Choroid plexus epithelial cell (primary cell): ENCODE results near the gene TNNI3K.

ENCODE experiments used
- DNase-seq: peaks from one replicate; pipeline ENCODE4 v3.0.0-alpha.2; 2010; ENCODE audit warnings: low read depth
- H3K4me3 ChIP-seq: 2 replicates; pipeline ENCODE4 v1.5.1; 2011; ENCODE audit warnings: low read depth, mild to moderate bottlenecking, control low read depth, low read length, moderate library complexity
- CTCF ChIP-seq: conservative IDR thresholded peaks from 2 replicates; pipeline ENCODE4 v1.5.1; 2011; ENCODE audit warnings: low read depth, mild to moderate bottlenecking, control low read depth, inconsistent platforms, low read length, moderate library complexity

Gene TNNI3K

GRCh38 chr1:74357756-74358155 lies 122.6 kb downstream of the TNNI3K start:
- TF ChIP-seq CTCF = no peak
- no peak overlapping the region for H3K4me3 ChIP-seq
- no peak for DNase-seq

- TF ChIP-seq CTCF = no peak
- no peak overlapping the region for H3K4me3 ChIP-seq
- no peak for DNase-seq
These were observed 127.5 kb downstream of the TNNI3K start for GRCh38 chr1:74362691-74363090.

GRCh38 chr1:74363220-74363619 lies 128.0 kb downstream of the TNNI3K start:
- TF ChIP-seq CTCF = no peak
- DNase-seq = no peak
- H3K4me3 ChIP-seq = no peak overlapping the region

GRCh38 chr1:74367175-74367813 lies 132.1 kb downstream of the TNNI3K start:
- TF ChIP-seq CTCF = no peak
- DNase-seq = no peak
- H3K4me3 ChIP-seq = no peak overlapping the region

- H3K4me3 ChIP-seq = no peak overlapping the region
- no peak for DNase-seq
- no peak for TF ChIP-seq CTCF
These were observed 133.1 kb downstream of the TNNI3K start for GRCh38 chr1:74368335-74368734.

- no peak overlapping the region for H3K4me3 ChIP-seq
- DNase-seq = no peak
- TF ChIP-seq CTCF = no peak
These were observed 140.2 kb downstream of the TNNI3K start for GRCh38 chr1:74375376-74375775.

- TF ChIP-seq CTCF = no peak
- no peak overlapping the region for H3K4me3 ChIP-seq
- no peak for DNase-seq
These were observed 145.1 kb downstream of the TNNI3K start for GRCh38 chr1:74380252-74380651.
